Breast epithelium (tissue), 3 donors: ENCODE data around the gene YARS2.

Experiments used
- CTCF ChIP-seq, 3 donors: fragments of 450-650 bp; IDR thresholded peaks; one replicate each; pipeline ENCODE4 v1.5.1; 2016 to 2017; ENCODE audit warnings: antibody characterized with exemption in 3 of 3, mild to moderate bottlenecking in 3 of 3, moderate library complexity in 3 of 3
- POLR2A ChIP-seq: fragments of 450-650 bp; IDR thresholded peaks from one replicate; pipeline ENCODE4 v1.6.1; 2016; ENCODE audit warnings: antibody characterized with exemption, mild to moderate bottlenecking, moderate library complexity

GRCh38 chr12:32801269-32801980 lies 45.7 kb upstream of the YARS2 start:
- TF ChIP-seq CTCF (IDR thresholded peaks at IDR 0.05) (no peak), POLR2A (no peak)
